Activated CD4-positive, alpha-beta T cell treated with anti-CD3 and anti-CD28 coated beads for 36 hours (primary cell): ENCODE measurements around the gene HOXA10. TPM values are rescaled to one million over a fixed set of nuclear protein-coding genes. Genes with fewer than 3 reads are reported as not detected.
A peak's percentile ranks its signal among the peaks of the same experiment; 100 is the strongest.

Source experiments
- ATAC-seq: fragments of 200-7000 bp; cut with Tn5 transposase; one replicate; pipeline ENCODE4 v1.10.0; 2021; ENCODE audit warnings: mild to moderate bottlenecking, moderate library complexity
- CTCF ChIA-PET: fragments of 350-600 bp; sonication (Branson Sonifier 250); formaldehyde crosslinking; loops from one replicate; lab custom pipeline; 2021; ENCODE audit warnings: antibody characterized with exemption; lab: Charles Lee
- POLR2A ChIA-PET: fragments of 350-600 bp; sonication (Branson Sonifier 250); formaldehyde crosslinking; loops from one replicate; lab custom pipeline; 2021; ENCODE audit warnings: antibody characterized with exemption, inconsistent platforms; lab: Charles Lee
- DNase-seq: peaks from one replicate; pipeline ENCODE4 v3.0.0-alpha.2; 2020
- H3K27ac Mint-ChIP-seq: one replicate; pipeline ENCODE4 v1.8.0; 2021; ENCODE audit warnings: mixed read lengths
- H3K27me3 Mint-ChIP-seq: one replicate; pipeline ENCODE4 v1.8.0; 2021; ENCODE audit warnings: mixed read lengths
- H3K36me3 Mint-ChIP-seq: one replicate; pipeline ENCODE4 v1.8.0; 2021; ENCODE audit warnings: low read depth, mixed read lengths
- H3K4me1 Mint-ChIP-seq: one replicate; pipeline ENCODE4 v1.8.0; 2021; ENCODE audit warnings: mixed read lengths
- H3K4me3 Mint-ChIP-seq: one replicate; pipeline ENCODE4 v1.8.0; 2021; ENCODE audit warnings: mild to moderate bottlenecking, moderate library complexity, mixed read lengths
- H3K9me3 Mint-ChIP-seq: one replicate; pipeline ENCODE4 v1.8.0; 2021; ENCODE audit warnings: low read depth, mixed read lengths
- intact Hi-C, 2 experiments: fragments of 100-400 bp; cut with DNase I in 1 of 2; cut with micrococcal nuclease in 1 of 2; formaldehyde crosslinking; loops; one replicate each; pipeline versions ENCODE4 v1.14.2 to v1.15.1; 2022 to 2024; cut with DNase I, micrococcal nuclease
- total RNA-seq, 2 experiments: library from RNA; stranded (reverse); gene quantifications; one replicate each; pipeline ENCODE4 v1.2.3, GENCODE V29; 2021

The HOXA10 gene
- total RNA-seq, 2 experiments from 2014 or later: not detected

GRCh38 chr7:27164367-27165088 lies 9.6 kb downstream of the HOXA10 start:
- H3K4me3 Mint-ChIP-seq: peak overlapping the region; percentile 33
- ChIA-PET POLR2A (interaction anchor here (0.7 kb wide), 1 partner anchor 32 kb away, joined by 3 read pairs; no protein-coding TSS in a partner anchor), CTCF (interaction anchor here (0.6 to 1.2 kb wide), 4 partner anchors 15 to 1124 kb away, joined by 3 to 5 read pairs (median 4); no protein-coding TSS in a partner anchor)
- H3K27me3 Mint-ChIP-seq: peaks cover 73% of the 10 kb centered on the region
- intact Hi-C loops: loop anchor here (1.0 to 5.0 kb wide), 4 partner anchors 8 to 1307 kb away; partner anchors contain the start of genes HOXA13 (in 1 of the 2) and HOXA7 (in 1 of the 2)
- no peak overlapping the region for H3K27ac Mint-ChIP-seq
- ATAC-seq (no peak), DNase-seq (peak; percentile 32)
- H3K36me3 Mint-ChIP-seq: no peaks in the 10 kb centered on the region
- peaks cover 28% of the 10 kb centered on the region for H3K4me1 Mint-ChIP-seq
- H3K9me3 Mint-ChIP-seq: no peaks in the 10 kb centered on the region

GRCh38 chr7:27164045-27164366 lies 10.1 kb downstream of the HOXA10 start:
- DNase-seq: no peak
- H3K4me1 Mint-ChIP-seq: peaks cover 28% of the 10 kb centered on the region
- peak overlapping the region; percentile 15 for H3K4me3 Mint-ChIP-seq
- ChIA-PET POLR2A (interaction anchor here (0.7 kb wide), 1 partner anchor 32 kb away, joined by 3 read pairs; no protein-coding TSS in a partner anchor), CTCF (interaction anchor here (0.6 to 2.0 kb wide), 6 partner anchors 14 to 1310 kb away, joined by 3 to 16 read pairs (median 4); no protein-coding TSS in a partner anchor)
- H3K27ac Mint-ChIP-seq: no peak overlapping the region
- no peak for ATAC-seq
- H3K36me3 Mint-ChIP-seq: no peaks in the 10 kb centered on the region
- peaks cover 75% of the 10 kb centered on the region for H3K27me3 Mint-ChIP-seq
- no peaks in the 10 kb centered on the region for H3K9me3 Mint-ChIP-seq
- intact Hi-C loops: loop anchor here in 1 of 2 experiments (2.0 kb wide), 1 partner anchor 1303 kb away; no protein-coding TSS in a partner anchor

- no peaks in the 10 kb centered on the region for H3K9me3 Mint-ChIP-seq
- H3K27ac Mint-ChIP-seq: no peak overlapping the region
- H3K36me3 Mint-ChIP-seq: no peaks in the 10 kb centered on the region
- peak; percentile 3 for DNase-seq
- intact Hi-C loops: loop anchor here in 1 of 2 experiments (2.0 kb wide), 1 partner anchor 1303 kb away; no protein-coding TSS in a partner anchor
- no peak for ATAC-seq
- no peak overlapping the region for H3K4me3 Mint-ChIP-seq
- CTCF ChIA-PET: interaction anchor here (0.7 to 3.2 kb wide), 11 partner anchors 11 to 1309 kb away, joined by 3 to 25 read pairs (median 4); partner anchors contain the start of gene HOXA3
- POLR2A ChIA-PET: interaction anchor here (0.6 kb wide), 1 partner anchor 14 kb away, joined by 8 read pairs; no protein-coding TSS in a partner anchor
- peaks cover 74% of the 10 kb centered on the region for H3K27me3 Mint-ChIP-seq
- peaks cover 26% of the 10 kb centered on the region for H3K4me1 Mint-ChIP-seq
Observed at GRCh38 chr7:27163288-27164044, 10.7 kb downstream of the HOXA10 start.

- H3K27ac Mint-ChIP-seq: no peak overlapping the region
- CTCF ChIA-PET: interaction anchor here (0.7 to 3.2 kb wide), 11 partner anchors 10 to 1309 kb away, joined by 3 to 25 read pairs (median 4); partner anchors contain the start of gene HOXA3
- ATAC-seq (no peak), DNase-seq (no peak)
- H3K4me1 Mint-ChIP-seq: peaks cover 26% of the 10 kb centered on the region
- no peaks in the 10 kb centered on the region for H3K36me3 Mint-ChIP-seq
- no peak overlapping the region for H3K4me3 Mint-ChIP-seq
- no peaks in the 10 kb centered on the region for H3K9me3 Mint-ChIP-seq
- H3K27me3 Mint-ChIP-seq: peaks cover 74% of the 10 kb centered on the region
- intact Hi-C loops: no loop called here
- POLR2A ChIA-PET: interaction anchor here (0.6 kb wide), 1 partner anchor 13 kb away, joined by 8 read pairs; no protein-coding TSS in a partner anchor
Observed at GRCh38 chr7:27162561-27163287, 11.4 kb downstream of the HOXA10 start.

GRCh38 chr7:27161721-27162560 lies 12.2 kb downstream of the HOXA10 start:
- no peak for DNase-seq
- no peak for ATAC-seq
- CTCF ChIA-PET: interaction anchor here (0.7 to 3.2 kb wide), 12 partner anchors 11 to 867 kb away, joined by 3 to 25 read pairs (median 4); no protein-coding TSS in a partner anchor
- Mint-ChIP-seq H3K27ac (no peak overlapping the region), H3K9me3 (no peaks in the 10 kb centered on the region), H3K36me3 (no peaks in the 10 kb centered on the region), H3K27me3 (peaks cover 74% of the 10 kb centered on the region), H3K4me1 (peaks cover 22% of the 10 kb centered on the region), H3K4me3 (no peak overlapping the region)
- intact Hi-C loops: loop anchor here (1.0 to 2.0 kb wide), 6 partner anchors 308 to 793 kb away; no protein-coding TSS in a partner anchor
- POLR2A ChIA-PET: no interaction called here

- no peak for ATAC-seq
- CTCF ChIA-PET: interaction anchor here (0.6 to 3.2 kb wide), 26 partner anchors 9 to 792 kb away, joined by 3 to 25 read pairs (median 5); partner anchors contain the start of genes HOXA1, HOXA11 and HOXA6
Observed at GRCh38 chr7:27161214-27161720, 12.9 kb downstream of the HOXA10 start.

GRCh38 chr7:27160546-27161213 lies 13.4 kb downstream of the HOXA10 start:
- DNase-seq: peak; percentile 91
- ChIA-PET CTCF (interaction anchor here (0.6 to 3.2 kb wide), 25 partner anchors 9 to 791 kb away, joined by 3 to 25 read pairs (median 5); partner anchors contain the start of genes HOXA1, HOXA11 and HOXA6), POLR2A (no interaction called here)
- Mint-ChIP-seq H3K4me3 (peak overlapping the region; percentile 62), H3K9me3 (no peaks in the 10 kb centered on the region), H3K36me3 (no peaks in the 10 kb centered on the region), H3K27me3 (peaks cover 74% of the 10 kb centered on the region), H3K27ac (no peak overlapping the region), H3K4me1 (peaks cover 24% of the 10 kb centered on the region)
- ATAC-seq: peak; percentile 50
- intact Hi-C loops: loop anchor here (1.0 to 2.0 kb wide), 6 partner anchors 306 to 792 kb away; no protein-coding TSS in a partner anchor

More at GRCh38 chr7:27161214-27161720, 12.9 kb downstream of the HOXA10 start:
- intact Hi-C loops: loop anchor here (1.0 to 2.0 kb wide), 6 partner anchors 307 to 792 kb away; no protein-coding TSS in a partner anchor
- peaks cover 75% of the 10 kb centered on the region for H3K27me3 Mint-ChIP-seq
- H3K4me3 Mint-ChIP-seq: peak overlapping the region; percentile 62
- no peaks in the 10 kb centered on the region for H3K36me3 Mint-ChIP-seq
- DNase-seq: no peak
- peaks cover 25% of the 10 kb centered on the region for H3K4me1 Mint-ChIP-seq
- H3K27ac Mint-ChIP-seq: no peak overlapping the region
- POLR2A ChIA-PET: no interaction called here
- H3K9me3 Mint-ChIP-seq: no peaks in the 10 kb centered on the region

GRCh38 chr7:27160145-27160545 lies 14.0 kb downstream of the HOXA10 start:
- peak; percentile 45 for ATAC-seq
- peak overlapping the region; percentile 4 for H3K4me3 Mint-ChIP-seq

More at GRCh38 chr7:27160145-27160545, 14.0 kb downstream of the HOXA10 start:
- ChIA-PET POLR2A (no interaction called here), CTCF (interaction anchor here (1.0 to 3.2 kb wide), 12 partner anchors 8 to 791 kb away, joined by 3 to 25 read pairs (median 6); partner anchors contain the start of genes HOXA1 and HOXA11)
- H3K27me3 Mint-ChIP-seq: peaks cover 77% of the 10 kb centered on the region
- no peaks in the 10 kb centered on the region for H3K9me3 Mint-ChIP-seq
- no peak for DNase-seq
- H3K36me3 Mint-ChIP-seq: no peaks in the 10 kb centered on the region
- no peak overlapping the region for H3K27ac Mint-ChIP-seq
- intact Hi-C loops: loop anchor here (2.0 kb wide), 2 partner anchors 783 to 791 kb away; no protein-coding TSS in a partner anchor
- H3K4me1 Mint-ChIP-seq: peaks cover 27% of the 10 kb centered on the region
